OCI-LY3 (cell line): Measurements from ENCODE around the gene GHRHR.

Source experiments
- H2AFZ ChIP-seq: fragments of 200-600, 300-600 bp; shearing (Covaris generic); 2 replicates; pipeline ENCODE4 v1.6.0; 2014; ENCODE audit warnings: antibody characterized with exemption, low read depth, low read length
- H3K27ac ChIP-seq: fragments of 200-600, 300-600 bp; sonication (generic); 2 replicates; pipeline ENCODE4 v1.5.1; 2014; ENCODE audit warnings: mild to moderate bottlenecking, low read length, moderate library complexity, mixed read lengths
- H3K27me3 ChIP-seq: fragments of 200-600, 300-600 bp; sonication (generic); 2 replicates; pipeline ENCODE4 v1.6.1; 2014; ENCODE audit warnings: low read depth, low read length, mixed read lengths
- H3K36me3 ChIP-seq: fragments of 200-600, 300-600 bp; sonication (generic); replicated peaks from 2 replicates; pipeline ENCODE3; 2014; ENCODE audit warnings: low read depth, low read length, mixed read lengths
- H3K4me1 ChIP-seq: fragments of 300-600, 200-600 bp; sonication (generic); 2 replicates; pipeline ENCODE4 v1.6.1; 2014; ENCODE audit warnings: low read length, mixed read lengths
- H3K4me2 ChIP-seq: fragments of 200-600, 300-600 bp; sonication (generic); 2 replicates; pipeline ENCODE4 v1.6.1; 2014; ENCODE audit warnings: low read length, mixed read lengths
- H3K4me3 ChIP-seq: fragments of 300-600, 200-600 bp; sonication (generic); 2 replicates; pipeline ENCODE4 v1.5.1; 2014; ENCODE audit warnings: antibody characterized with exemption, mild to moderate bottlenecking, low read length, moderate library complexity
- H3K79me2 ChIP-seq: fragments of 300-600, 200-600 bp; shearing (Covaris generic); 2 replicates; pipeline ENCODE4 v1.6.1; 2014; ENCODE audit warnings: mild to moderate bottlenecking, low read length, mixed read lengths
- H3K9ac ChIP-seq: fragments of 300-600, 200-600 bp; shearing (Covaris generic); 2 replicates; pipeline ENCODE4 v1.6.0; 2014; ENCODE audit warnings: mild to moderate bottlenecking, low read length, moderate library complexity
- H3K9me3 ChIP-seq: fragments of 200-600, 300-600 bp; shearing (Covaris generic); 2 replicates; pipeline ENCODE4 v1.6.1; 2014; ENCODE audit warnings: low read length, mixed read lengths; ENCODE audit not compliant: insufficient read depth
- H4K20me1 ChIP-seq: fragments of 200-600, 300-600 bp; sonication (generic); 2 replicates; pipeline ENCODE4 v1.6.1; 2016; ENCODE audit warnings: low read length, mixed read lengths; ENCODE audit not compliant: insufficient read depth
- CTCF ChIP-seq: fragments of 200-600, 300-600 bp; sonication (generic); IDR thresholded peaks from 2 replicates; pipeline ENCODE4 v1.5.1; 2014; ENCODE audit warnings: antibody characterized with exemption, low read length, low read depth
- EZH2phosphoT487 ChIP-seq: fragments of 200-600 bp; shearing (Covaris generic); IDR thresholded peaks from 2 replicates; pipeline ENCODE4 v1.6.1; 2018; ENCODE audit warnings: antibody characterized with exemption, mixed run types, low read depth

GHRHR gene

GRCh38 chr7:31014826-31015225 is 51.1 kb downstream of the GHRHR start:
- Histone ChIP-seq H3K4me3 (no peak overlapping the region), H3K36me3 (no peaks in the 10 kb centered on the region), H3K4me1 (no peaks in the 10 kb centered on the region), H3K9me3 (no peaks in the 10 kb centered on the region), H3K27ac (no peak overlapping the region), H3K9ac (no peak overlapping the region), H3K27me3 (peaks cover 8% of the 10 kb centered on the region; the same call in 1 of the 2 replicates), H3K79me2 (no peaks in the 10 kb centered on the region), H4K20me1 (no peaks in the 10 kb centered on the region), H2AFZ (no peak overlapping the region), H3K4me2 (no peak overlapping the region)
- no peak for TF ChIP-seq CTCF
- TF ChIP-seq EZH2phosphoT487 = no peak

- TF ChIP-seq EZH2phosphoT487 (no peak), CTCF (no peak)
- Histone ChIP-seq H3K79me2 (no peaks in the 10 kb centered on the region), H3K36me3 (no peaks in the 10 kb centered on the region), H3K4me1 (no peaks in the 10 kb centered on the region), H3K9me3 (no peaks in the 10 kb centered on the region), H3K27ac (no peak overlapping the region), H3K4me3 (no peak overlapping the region), H2AFZ (no peak overlapping the region), H3K4me2 (no peak overlapping the region), H4K20me1 (no peaks in the 10 kb centered on the region), H3K27me3 (no peaks in the 10 kb centered on the region), H3K9ac (no peak overlapping the region)
These were observed 53.4 kb downstream of the GHRHR start for GRCh38 chr7:31017032-31017675.

- Histone ChIP-seq H3K9me3 (no peaks in the 10 kb centered on the region), H3K79me2 (no peaks in the 10 kb centered on the region), H3K27ac (no peak overlapping the region), H3K9ac (no peak overlapping the region), H3K4me2 (no peak overlapping the region), H4K20me1 (no peaks in the 10 kb centered on the region), H2AFZ (no peak overlapping the region), H3K27me3 (no peaks in the 10 kb centered on the region), H3K36me3 (no peaks in the 10 kb centered on the region), H3K4me3 (no peak overlapping the region), H3K4me1 (no peaks in the 10 kb centered on the region)
- TF ChIP-seq CTCF (no peak), EZH2phosphoT487 (no peak)
These were observed 54.0 kb downstream of the GHRHR start for GRCh38 chr7:31017721-31018120.

GRCh38 chr7:31019509-31019908 is 55.8 kb downstream of the GHRHR start:
- no peak overlapping the region for H3K27ac ChIP-seq
- H3K79me2 ChIP-seq = no peaks in the 10 kb centered on the region
- no peak for TF ChIP-seq CTCF
- no peak for TF ChIP-seq EZH2phosphoT487
- H3K36me3 ChIP-seq = no peaks in the 10 kb centered on the region
- no peak overlapping the region for H3K9ac ChIP-seq
- H3K4me3 ChIP-seq = no peak overlapping the region
- H3K4me1 ChIP-seq = no peaks in the 10 kb centered on the region
- no peaks in the 10 kb centered on the region for H4K20me1 ChIP-seq
- no peaks in the 10 kb centered on the region for H3K27me3 ChIP-seq
- no peak overlapping the region for H2AFZ ChIP-seq
- H3K9me3 ChIP-seq = no peaks in the 10 kb centered on the region
- no peak overlapping the region for H3K4me2 ChIP-seq
